ENCODE results near the gene SRXN1. TPM values are rescaled to one million over a fixed set of nuclear protein-coding genes. Genes with fewer than 3 reads are reported as not detected.

The SRXN1 gene
- total RNA-seq, 3 donors from 2014 or later, result 11.7 to 23.4 (median 18.9) TPM

GRCh38 chr20:625360-625932 lies 27.6 kb downstream of the SRXN1 start:
- TF ChIP-seq, protein P1, sequence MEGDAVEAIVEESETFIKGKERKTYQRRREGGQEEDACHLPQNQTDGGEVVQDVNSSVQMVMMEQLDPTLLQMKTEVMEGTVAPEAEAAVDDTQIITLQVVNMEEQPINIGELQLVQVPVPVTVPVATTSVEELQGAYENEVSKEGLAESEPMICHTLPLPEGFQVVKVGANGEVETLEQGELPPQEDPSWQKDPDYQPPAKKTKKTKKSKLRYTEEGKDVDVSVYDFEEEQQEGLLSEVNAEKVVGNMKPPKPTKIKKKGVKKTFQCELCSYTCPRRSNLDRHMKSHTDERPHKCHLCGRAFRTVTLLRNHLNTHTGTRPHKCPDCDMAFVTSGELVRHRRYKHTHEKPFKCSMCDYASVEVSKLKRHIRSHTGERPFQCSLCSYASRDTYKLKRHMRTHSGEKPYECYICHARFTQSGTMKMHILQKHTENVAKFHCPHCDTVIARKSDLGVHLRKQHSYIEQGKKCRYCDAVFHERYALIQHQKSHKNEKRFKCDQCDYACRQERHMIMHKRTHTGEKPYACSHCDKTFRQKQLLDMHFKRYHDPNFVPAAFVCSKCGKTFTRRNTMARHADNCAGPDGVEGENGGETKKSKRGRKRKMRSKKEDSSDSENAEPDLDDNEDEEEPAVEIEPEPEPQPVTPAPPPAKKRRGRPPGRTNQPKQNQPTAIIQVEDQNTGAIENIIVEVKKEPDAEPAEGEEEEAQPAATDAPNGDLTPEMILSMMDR (IDR thresholded peaks at IDR 0.05), result no peak
- Histone ChIP-seq H3K4me3 (no peak overlapping the region), H3K36me3 (ENCODE audit: low read depth) (no peaks in the 10 kb centered on the region), H3K9me3 (no peaks in the 10 kb centered on the region), H3K4me1 (ENCODE audit: low read depth) (no peaks in the 10 kb centered on the region)
- DNase-seq (no peak), ATAC-seq (no peak)
- intact Hi-C loops (cut with DNase I, micrococcal nuclease), result no loop called here

- ATAC-seq (no peak), DNase-seq (no peak)
- no peaks in the 10 kb centered on the region for H3K9me3 ChIP-seq
- no peak overlapping the region for H3K4me3 ChIP-seq
- TF ChIP-seq, protein P1 (IDR thresholded peaks at IDR 0.05), result no peak
- no peaks in the 10 kb centered on the region for H3K4me1 ChIP-seq (ENCODE audit: low read depth)
- no peaks in the 10 kb centered on the region for H3K36me3 ChIP-seq (ENCODE audit: low read depth)
- intact Hi-C loops (cut with DNase I, micrococcal nuclease), result no loop called here
These were observed 29.3 kb downstream of the SRXN1 start for GRCh38 chr20:623704-624103.

- intact Hi-C loops (cut with DNase I, micrococcal nuclease), result no loop called here
- ATAC-seq, result no peak
- H3K36me3 ChIP-seq (ENCODE audit: low read depth), result no peaks in the 10 kb centered on the region
- no peaks in the 10 kb centered on the region for H3K4me1 ChIP-seq (ENCODE audit: low read depth)
- TF ChIP-seq, protein P1 (IDR thresholded peaks at IDR 0.05), result no peak
- H3K9me3 ChIP-seq, result no peaks in the 10 kb centered on the region
- no peak overlapping the region for H3K4me3 ChIP-seq
- no peak for DNase-seq
These were observed 30.0 kb downstream of the SRXN1 start for GRCh38 chr20:623021-623420.

DNA sequence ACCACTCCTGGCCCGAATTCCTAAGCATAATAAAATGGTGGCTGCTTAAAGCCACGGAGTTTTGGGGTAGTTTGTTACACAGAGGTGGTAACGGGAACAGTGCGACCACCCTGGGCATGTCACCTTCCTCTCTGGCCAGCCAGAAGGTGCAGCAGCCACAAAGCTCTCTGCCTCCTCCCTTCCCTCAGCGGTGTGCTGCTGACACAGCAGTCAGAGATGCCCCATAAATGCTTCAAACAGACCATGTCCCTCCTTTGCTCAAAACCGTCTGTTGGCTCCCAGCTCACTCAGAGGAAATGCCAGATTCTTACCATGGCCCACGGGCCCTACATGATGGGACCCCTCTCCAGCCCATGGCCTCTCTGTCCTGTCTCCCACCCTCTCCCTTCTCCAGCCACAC lies 30.8 kb downstream of the SRXN1 start:
- no peaks in the 10 kb centered on the region for H3K9me3 ChIP-seq
- H3K36me3 ChIP-seq (ENCODE audit: low read depth), result no peaks in the 10 kb centered on the region
- no peaks in the 10 kb centered on the region for H3K4me1 ChIP-seq (ENCODE audit: low read depth)
- intact Hi-C loops (cut with DNase I, micrococcal nuclease), result no loop called here
- TF ChIP-seq, protein P1 (IDR thresholded peaks at IDR 0.05), result no peak
- DNase-seq (no peak), ATAC-seq (no peak)
- no peak overlapping the region for H3K4me3 ChIP-seq

DNA sequence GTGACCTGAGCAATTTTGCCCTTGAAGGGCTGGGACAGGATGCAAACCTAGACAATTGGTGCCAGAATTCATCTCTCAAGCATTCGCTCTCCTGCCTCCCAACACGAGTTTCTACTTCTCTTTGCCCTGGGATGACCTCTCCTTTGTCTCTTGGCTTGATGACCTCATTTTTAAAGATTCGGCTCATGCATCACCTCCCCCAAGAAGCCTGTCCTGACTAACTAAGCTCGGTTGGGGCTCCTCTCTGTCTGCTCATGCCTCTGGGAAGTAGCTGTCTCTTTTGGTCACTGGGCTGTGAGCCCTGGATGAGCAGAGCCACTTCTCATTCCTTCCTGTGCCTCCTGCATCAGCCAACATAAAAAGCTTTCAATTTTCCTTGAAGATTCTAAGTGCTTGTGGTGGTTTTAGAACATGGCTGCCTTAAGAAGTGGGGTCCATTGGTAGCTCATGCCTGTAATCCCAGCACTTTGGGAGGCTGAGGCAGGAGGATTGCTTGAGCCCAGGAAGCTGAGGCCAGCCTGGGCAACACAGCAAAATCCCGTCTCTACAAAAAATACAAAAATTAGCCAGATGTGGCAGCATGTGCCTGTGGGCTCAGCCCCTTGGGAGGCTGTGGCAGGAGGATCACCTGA lies 31.8 kb downstream of the SRXN1 start:
- DNase-seq, result no peak
- no peak for ATAC-seq
- Histone ChIP-seq H3K9me3 (no peaks in the 10 kb centered on the region), H3K4me3 (no peak overlapping the region), H3K4me1 (ENCODE audit: low read depth) (no peaks in the 10 kb centered on the region), H3K36me3 (ENCODE audit: low read depth) (no peaks in the 10 kb centered on the region)
- intact Hi-C loops (cut with DNase I, micrococcal nuclease), result no loop called here
- TF ChIP-seq, protein P1 (IDR thresholded peaks at IDR 0.05), result no peak

Measured in mucosa of descending colon (tissue), 3 donors.